ENCODE data around the gene AJM1.
"Not testable (repeated sequence)": the region's sequence is repeated elsewhere in the genome, so short reads cannot be mapped to it uniquely, and the experiment has no call there.

AJM1 gene

GRCh38 chr9:136842380-136842948 lies at the start of gene AJM1:
TSS of gene AJM1 (plus strand) at chr9:136842478. CDS start at chr9:136844415, 1,937 bp downstream.
- peak; percentile 66 for DNase-seq

DNA sequence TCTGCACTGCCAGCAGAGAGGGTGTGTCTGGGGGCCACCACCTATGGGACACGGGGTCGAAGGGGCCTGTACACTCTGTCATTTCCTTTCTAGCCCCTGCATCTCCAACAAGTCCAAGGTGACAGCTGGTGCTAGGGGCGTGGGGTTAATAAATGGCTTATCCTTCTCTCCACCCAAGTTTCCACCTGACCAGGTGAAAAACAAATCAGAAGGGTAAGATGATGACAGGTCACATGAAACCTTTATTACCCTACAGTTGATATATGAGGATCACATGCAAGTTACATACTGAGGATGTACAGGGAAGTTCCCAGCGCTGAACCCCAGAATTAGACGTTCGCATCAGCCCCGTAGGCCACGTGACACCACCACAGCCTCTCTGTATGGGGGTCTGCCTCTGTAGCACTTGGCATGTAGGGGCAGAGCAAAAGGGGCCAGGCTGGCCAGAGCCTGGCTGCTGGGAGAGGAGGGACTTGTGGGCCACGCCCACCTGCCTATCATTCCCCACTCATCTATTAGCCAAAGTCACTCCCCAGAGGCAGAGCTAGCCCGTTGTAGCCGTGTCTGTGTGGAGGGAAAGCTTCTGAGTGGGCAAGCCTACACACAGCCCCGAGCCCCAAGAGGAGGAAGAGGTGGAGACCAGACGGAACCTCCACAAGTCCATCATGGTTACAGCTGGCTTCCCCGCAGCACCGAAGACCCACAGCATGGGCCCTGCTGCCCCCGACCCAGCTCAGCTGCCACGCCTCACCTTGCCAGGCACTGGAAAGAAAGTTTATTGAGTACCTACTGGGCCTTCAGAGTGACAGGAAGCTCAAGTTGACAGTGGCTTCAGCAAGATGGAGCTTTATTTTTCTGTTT lies 49.0 kb upstream of the AJM1 start:
- DNase-seq: no peak

- DNase-seq: no peak
These were observed 47.8 kb upstream of the AJM1 start for GRCh38 chr9:136794281-136794999.

DNA sequence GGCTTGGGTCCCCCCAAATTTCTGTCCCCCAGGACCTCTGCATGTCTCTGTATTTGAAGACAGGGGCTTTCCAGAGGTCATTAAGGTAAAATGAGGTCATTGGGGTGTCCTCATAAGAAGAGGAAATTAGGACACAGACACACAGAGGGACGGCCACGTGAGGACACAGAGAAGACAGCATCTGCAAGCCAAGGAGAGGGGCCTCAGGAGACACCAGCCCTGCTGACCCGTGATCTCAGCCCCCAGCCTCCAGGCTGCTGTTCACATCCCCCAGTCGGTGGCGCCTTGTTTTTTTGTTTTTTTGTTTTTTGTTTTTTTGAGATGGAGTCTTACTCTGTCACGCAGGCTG lies 47.3 kb upstream of the AJM1 start:
- no peak for DNase-seq

DNA sequence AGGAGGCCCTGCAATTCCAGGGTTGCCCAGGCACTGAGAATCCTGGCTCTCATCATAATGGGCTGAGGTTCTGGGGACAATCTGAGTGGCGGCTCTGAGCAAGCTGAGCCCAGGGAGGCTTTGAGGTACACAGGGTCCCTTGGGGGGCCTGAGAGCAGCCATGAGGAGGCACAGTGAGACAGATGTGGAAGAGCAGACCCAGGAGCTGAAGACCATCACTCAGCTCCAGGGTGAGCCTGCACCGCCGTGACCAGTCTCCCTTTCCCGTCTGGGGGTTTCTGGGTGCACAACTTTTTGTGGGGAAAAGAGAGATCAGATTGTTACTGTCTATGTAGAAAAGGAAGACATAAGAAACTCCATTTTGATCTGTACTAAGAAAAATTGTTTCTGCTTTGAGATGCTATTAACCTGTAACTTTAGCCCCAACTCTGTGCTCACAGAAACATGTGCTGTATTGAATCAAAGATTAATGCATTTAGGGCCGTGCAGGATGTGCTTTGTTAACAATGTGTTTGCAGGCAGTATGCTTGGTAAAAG lies 46.0 kb upstream of the AJM1 start, which contains the start of gene CCDC183:
Gene CCDC183 (plus strand): TSS at position 101 of the 537 bp plus-strand sequence. CDS start 60 bp downstream, at position 161.
- DNase-seq: no peak

GRCh38 chr9:136796775-136797347 lies 45.4 kb upstream of the AJM1 start:
- DNase-seq: not testable (repeated sequence)

DNA sequence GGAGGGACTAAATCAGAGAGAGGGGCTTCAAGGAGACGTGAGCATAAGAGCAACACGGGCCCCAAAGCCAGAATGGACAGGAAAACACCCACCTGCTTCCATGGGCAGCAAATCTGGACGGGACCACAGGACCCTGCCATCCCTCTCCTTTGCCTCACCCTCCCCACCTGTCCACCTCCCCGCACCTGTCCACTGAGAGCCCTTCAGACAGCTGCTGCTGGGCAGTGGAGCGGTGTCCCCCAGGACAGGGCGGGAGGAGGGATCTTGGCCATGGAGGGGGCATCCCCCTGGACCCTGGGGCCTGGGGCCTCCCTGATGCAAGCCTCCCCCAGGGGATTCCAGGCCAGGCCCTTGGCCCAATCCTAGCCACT lies 43.6 kb upstream of the AJM1 start:
- no peak for DNase-seq

DNA sequence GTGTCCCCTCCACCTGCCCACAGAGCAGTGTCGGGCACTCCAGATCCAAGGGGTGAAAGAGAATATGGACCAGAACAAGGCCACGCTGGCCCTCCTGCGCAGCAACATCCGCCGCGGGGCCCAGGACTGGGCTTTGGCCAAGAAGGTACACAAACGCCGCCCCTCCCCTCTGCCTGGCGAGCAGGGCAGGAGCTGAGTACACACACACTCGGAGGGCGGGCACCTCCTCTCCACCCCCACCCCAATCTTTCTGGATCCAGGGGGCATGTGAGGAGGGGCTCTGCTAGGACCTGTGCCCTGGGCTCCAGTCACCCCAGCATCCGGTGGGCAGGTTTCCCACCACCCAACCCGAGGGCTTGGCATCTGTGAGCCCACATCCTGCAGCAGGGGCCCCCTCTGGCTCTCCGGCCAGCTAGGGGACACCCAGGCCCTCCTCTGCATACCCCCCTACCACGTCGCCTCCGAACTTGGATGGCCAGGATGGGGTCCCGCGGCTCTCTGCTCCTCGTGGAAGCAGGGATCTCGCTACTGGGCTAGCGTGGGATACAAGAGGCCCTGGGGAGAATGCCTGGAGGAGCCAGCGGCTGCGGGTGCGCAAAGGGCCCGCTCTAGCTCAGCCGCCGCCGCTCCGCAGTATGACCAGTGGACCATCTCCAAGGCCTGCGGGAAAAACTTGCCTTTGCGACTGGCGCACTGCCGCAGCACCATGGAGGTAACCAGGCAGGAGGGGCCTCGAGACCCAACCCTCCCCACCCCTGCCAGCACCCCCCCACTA lies 43.0 kb upstream of the AJM1 start:
- no peak for DNase-seq

GRCh38 chr9:136799854-136800657 lies 42.2 kb upstream of the AJM1 start:
- DNase-seq: no peak

DNA sequence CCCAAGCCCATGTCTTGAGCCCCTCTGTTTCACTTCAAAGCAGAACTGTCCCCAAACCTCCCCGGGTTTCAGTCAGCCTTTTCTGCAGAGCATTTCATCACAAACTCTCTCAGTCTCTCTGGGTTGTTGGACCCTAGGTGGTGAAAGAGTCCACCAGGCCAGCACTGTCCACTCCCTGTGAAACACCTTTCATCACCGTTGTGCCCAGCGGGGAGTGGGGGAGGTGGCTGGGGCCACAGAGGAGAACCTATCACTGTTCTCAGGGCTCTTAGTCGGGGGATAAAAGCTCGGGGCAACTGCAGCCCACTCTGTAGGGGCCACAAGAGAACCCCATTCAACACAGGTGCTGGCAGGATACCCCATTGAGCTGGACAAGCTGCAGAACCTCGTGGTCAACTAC lies 40.0 kb upstream of the AJM1 start:
- DNase-seq: no peak

DNA sequence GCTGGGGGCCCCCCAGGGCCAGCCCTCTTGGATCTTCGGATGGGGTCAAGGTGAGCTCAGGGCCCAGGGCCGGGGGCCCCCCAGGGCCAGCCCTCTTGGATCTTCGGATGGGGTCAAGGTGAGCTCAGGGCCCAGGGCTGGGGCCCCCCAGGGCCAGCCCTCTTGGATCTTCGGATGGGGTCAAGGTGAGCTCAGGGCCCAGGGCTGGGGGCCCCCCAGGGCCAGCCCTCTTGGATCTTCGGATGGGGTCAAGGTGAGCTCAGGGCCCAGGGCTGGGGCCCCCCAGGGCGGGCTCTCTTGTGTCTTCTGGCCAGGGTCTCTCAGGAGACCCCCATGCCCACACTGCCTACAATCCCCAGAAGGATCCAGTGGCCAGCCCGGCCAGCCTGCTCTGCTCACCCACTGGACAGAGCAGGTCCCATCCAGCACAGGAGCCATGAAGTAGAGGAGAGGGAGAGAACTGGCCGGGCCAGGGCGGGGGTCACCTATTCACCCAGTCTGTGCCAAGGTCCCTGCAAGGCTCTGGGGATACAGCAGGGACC lies 39.2 kb upstream of the AJM1 start:
- not testable (repeated sequence) for DNase-seq

- no peak for DNase-seq
These were observed 38.4 kb upstream of the AJM1 start for GRCh38 chr9:136803551-136804508.

- no peak for DNase-seq
These were observed 37.6 kb upstream of the AJM1 start for GRCh38 chr9:136804509-136805206.

DNA sequence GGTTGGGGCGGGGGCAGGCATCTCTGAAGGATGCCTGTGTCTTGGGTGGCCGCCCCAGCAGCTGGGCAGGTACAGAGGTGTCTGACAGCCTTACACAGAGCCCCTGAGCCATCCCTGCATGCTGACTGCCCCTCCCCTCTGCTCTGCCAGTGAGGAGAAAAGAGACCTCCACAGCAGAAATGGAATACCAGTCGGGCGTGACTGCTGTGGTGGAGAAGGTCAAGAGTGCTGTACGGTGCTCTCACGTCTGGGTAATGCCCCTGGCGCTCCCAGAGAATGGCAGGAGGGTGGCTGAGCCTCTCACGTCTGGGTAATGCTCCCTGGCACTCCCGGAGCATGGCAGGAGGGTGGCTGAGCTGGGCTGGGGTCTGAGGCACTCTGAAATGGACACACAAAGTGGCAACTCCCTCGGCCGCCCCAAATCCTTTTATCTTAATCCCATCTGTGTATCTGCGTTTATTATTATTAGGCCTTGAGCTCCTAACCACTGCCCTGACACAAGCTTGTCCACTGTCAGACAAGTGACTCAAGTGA lies 37.0 kb upstream of the AJM1 start:
- DNase-seq: no peak

GRCh38 chr9:136806067-136806466 lies 36.2 kb upstream of the AJM1 start:
- DNase-seq: no peak

DNA sequence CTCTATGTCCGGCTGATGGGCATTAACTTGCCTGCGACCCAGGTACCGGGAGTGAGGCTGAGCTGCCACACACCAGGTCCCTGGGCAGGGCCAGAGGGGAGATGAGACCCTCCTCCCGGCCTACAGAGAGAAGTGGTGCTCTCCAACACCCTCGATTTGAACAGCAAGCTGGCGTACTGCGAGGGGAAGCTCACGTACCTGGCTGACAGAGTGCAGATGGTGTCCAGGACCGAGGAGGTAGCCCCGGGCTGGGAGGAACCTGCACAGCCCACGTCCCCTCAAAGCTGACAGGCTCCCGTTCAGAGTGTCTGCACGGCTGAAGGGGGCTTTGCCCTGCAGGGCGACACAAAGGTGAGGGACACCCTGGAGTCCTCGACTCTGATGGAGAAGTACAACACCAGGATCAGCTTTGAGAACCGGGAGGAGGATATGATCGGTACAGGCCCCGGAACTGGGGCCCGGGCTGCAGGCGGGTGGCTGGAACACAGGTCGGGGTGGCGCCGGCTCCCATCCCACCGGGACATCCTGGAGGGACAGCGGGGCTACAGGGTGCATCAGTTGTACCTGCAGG lies 35.6 kb upstream of the AJM1 start:
- DNase-seq: no peak

- peak; percentile 18 for DNase-seq
These were observed 34.8 kb upstream of the AJM1 start, which contains the start of gene RABL6 for GRCh38 chr9:136807281-136808074. TSS of gene RABL6 (plus strand) at chr9:136807948. CDS start at chr9:136808197, 249 bp downstream.
